Ovary (tissue), 9 donors: ENCODE data around the gene CACNA2D3. TPM values are rescaled to one million over a fixed set of nuclear protein-coding genes. Genes with fewer than 3 reads are reported as not detected.

Source experiments
- DNase-seq, 5 donors: peaks; one replicate each; pipeline ENCODE4 v3.0.0-alpha.2; 2019 to 2020
- H3K27ac ChIP-seq, 2 donors: fragments of 200-600 bp; one replicate each; pipeline versions ENCODE4 v1.5.1 to v1.8.0; 2019 to 2022
- H3K27me3 ChIP-seq: fragments of 200-600 bp; one replicate; pipeline ENCODE4 v1.8.0; 2022
- H3K36me3 ChIP-seq: fragments of 200-600 bp; sonication (generic); one replicate; pipeline ENCODE4 v1.5.1; 2019
- H3K4me1 ChIP-seq: one replicate; pipeline ENCODE4 v1.8.1; 2013; ENCODE audit warnings: mild to moderate bottlenecking, moderate library complexity; ENCODE audit not compliant: insufficient read depth
- H3K4me3 ChIP-seq: fragments of 200-600 bp; sonication (generic); one replicate; pipeline ENCODE4 v1.5.1; 2017
- H3K9me3 ChIP-seq, 2 donors: fragments of 200-600 bp in 1 of 2; sonication (generic) in 1 of 2; one replicate each; pipeline versions ENCODE4 v1.5.1 to v1.8.1; 2013 to 2019; ENCODE audit warnings: mild to moderate bottlenecking in 1 of 2, moderate library complexity in 1 of 2
- EP300 ChIP-seq: sonication (generic); formaldehyde crosslinking; IDR thresholded peaks from one replicate; pipeline ENCODE4 v1.6.1; 2017; ENCODE audit warnings: antibody characterized with exemption
- POLR2A ChIP-seq: fragments of 450-650 bp; IDR thresholded peaks from one replicate; pipeline ENCODE4 v1.6.1; 2017; ENCODE audit warnings: antibody characterized with exemption, mild to moderate bottlenecking, moderate library complexity
- WGBS, 3 donors: extraction: QIAGEN DNeasy Blood & Tissue Kit in 1 of 3; methylation state at CpG; one replicate each; pipeline versions ENCODE4 v1.1.5 to v1.1.7; 2013 to 2017; 5-methylcytosine and 5-hydroxymethylcytosine counted together
- intact Hi-C, 4 donors: fragments of 100-400 bp; cut with DNase I; formaldehyde crosslinking; loops; one replicate each; pipeline versions ENCODE4 v1.11.0 to v1.15.1; 2022 to 2023
- polyA plus RNA-seq, 2 donors: library from polyadenylated mRNA; stranded (reverse); fragments of 200-250 nt in 1 of 2; fragments of 350-450 nt in 1 of 2; fragmentation: Illumina TruSeq in 1 of 2; extraction: RNeasy Lipid Tissue Mini Kit (QIAGEN cat#74804) in 1 of 2; gene quantifications; one replicate each; pipeline ENCODE4 v1.2.3, GENCODE V29; 2013 to 2014
- total RNA-seq, 7 donors: library from RNA; depleted of rRNA in 2 of 7; stranded (reverse); fragments of >200 nt in 2 of 7; fragmentation: NEBNext Ultra II Directional in 3 of 7; extraction: Animal tissue kit (Norgen Biotek cat#: 25700) in 3 of 7; gene quantifications; one replicate each; pipeline versions ENCODE4 v1.1.0 to v1.2.4, GENCODE V29; 2016 to 2023
- TF ChIP-seq, protein P1 (sequence below), 3 donors: fragments of 450-650 bp in 2 of 3; fragments of 200-600 bp in 1 of 3; IDR thresholded peaks; one replicate each; pipeline versions ENCODE4 v1.5.1 to v1.8.0; 2016 to 2022; ENCODE audit warnings: antibody characterized with exemption in 3 of 3, mild to moderate bottlenecking in 1 of 3
- donor health status: DM: no; HTN: no; CAD: no; lungs with moderate emphysema.
- donor health status: DM: no; HTN: no; CAD: no.
- donor health status: Bipolar disorder and iron deficiency.
- donor health status: DM: yes; HTN: yes; CAD: no.
- donor health status: DM: no; HTN: no; CAD: no.
- donor health status: DM: yes; HTN: yes; CAD: no.

CACNA2D3 gene
- total and polyA plus RNA-seq, 9 donors, result 2.0 to 10.1 (median 4.7) TPM

DNA sequence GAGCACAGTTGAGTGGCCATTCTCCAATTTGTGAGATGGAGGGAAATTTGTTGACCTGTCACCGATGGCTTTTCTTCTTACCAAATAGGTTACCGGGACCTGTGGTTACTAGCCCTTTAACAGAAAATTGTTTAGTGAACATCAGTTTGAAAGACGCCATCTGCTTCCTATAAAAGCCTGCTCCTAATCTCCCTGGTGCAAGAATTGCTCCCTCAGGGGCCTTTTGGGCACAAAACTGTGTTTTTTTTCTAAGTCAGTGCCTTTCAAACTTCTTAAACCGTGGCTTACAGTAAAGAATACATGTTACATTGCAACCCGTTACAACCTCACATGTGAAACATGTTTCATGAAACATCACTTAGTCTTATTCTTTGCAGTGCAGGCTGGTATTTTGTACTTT, 15.0 kb downstream of the CACNA2D3 start:
- peaks cover 2% of the 10 kb centered on the region for H3K4me1 ChIP-seq
- intact Hi-C loops, result no loop called here
- H3K27ac ChIP-seq, result no peak overlapping the region
- WGBS, 3 donors, result 33 to 47% (median 34%) methylated on average over 5 of the region's 5 CpGs
- no peaks in the 10 kb centered on the region for H3K36me3 ChIP-seq
- H3K9me3 ChIP-seq, result no peaks in the 10 kb centered on the region
- H3K4me3 ChIP-seq, result no peak overlapping the region
- TF ChIP-seq EP300 (no peak), POLR2A (no peak)
- TF ChIP-seq, protein P1, sequence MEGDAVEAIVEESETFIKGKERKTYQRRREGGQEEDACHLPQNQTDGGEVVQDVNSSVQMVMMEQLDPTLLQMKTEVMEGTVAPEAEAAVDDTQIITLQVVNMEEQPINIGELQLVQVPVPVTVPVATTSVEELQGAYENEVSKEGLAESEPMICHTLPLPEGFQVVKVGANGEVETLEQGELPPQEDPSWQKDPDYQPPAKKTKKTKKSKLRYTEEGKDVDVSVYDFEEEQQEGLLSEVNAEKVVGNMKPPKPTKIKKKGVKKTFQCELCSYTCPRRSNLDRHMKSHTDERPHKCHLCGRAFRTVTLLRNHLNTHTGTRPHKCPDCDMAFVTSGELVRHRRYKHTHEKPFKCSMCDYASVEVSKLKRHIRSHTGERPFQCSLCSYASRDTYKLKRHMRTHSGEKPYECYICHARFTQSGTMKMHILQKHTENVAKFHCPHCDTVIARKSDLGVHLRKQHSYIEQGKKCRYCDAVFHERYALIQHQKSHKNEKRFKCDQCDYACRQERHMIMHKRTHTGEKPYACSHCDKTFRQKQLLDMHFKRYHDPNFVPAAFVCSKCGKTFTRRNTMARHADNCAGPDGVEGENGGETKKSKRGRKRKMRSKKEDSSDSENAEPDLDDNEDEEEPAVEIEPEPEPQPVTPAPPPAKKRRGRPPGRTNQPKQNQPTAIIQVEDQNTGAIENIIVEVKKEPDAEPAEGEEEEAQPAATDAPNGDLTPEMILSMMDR (IDR thresholded peaks at IDR 0.05), result no peak
- DNase-seq, result no peak
- H3K27me3 ChIP-seq, result no peaks in the 10 kb centered on the region

DNA sequence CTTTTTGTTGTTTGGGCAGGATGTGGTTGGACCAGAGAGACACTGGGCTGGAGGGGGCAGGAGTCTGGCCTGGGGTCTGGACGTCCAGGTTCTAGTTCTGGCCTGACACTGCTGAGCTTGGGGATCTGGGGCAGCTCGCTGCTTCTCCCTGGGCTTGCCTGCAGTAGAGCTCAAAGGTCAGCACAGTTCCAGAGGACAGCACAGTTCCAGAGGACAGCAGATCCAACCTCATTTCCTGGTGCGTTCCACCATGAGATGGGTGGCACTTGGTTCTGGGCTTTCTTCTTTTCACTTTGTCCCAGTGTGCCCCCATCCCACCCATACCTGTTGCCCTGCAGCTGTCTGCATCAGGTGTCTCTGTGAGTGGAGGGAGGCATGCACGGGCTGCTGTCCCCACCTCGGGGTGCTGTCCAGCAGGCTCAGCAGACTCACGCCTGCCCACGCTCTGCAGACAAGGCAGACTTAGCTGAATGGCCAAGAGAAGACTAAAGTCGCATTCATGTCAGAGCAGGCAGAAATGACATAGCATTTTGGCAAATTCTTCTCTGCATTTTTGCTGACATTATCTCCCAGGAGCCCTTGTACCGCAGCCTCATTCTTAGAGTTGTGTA, 16.7 kb downstream of the CACNA2D3 start:
- H3K4me3 ChIP-seq, result no peak overlapping the region
- peaks cover 2% of the 10 kb centered on the region for H3K4me1 ChIP-seq
- no peak for DNase-seq
- H3K27ac ChIP-seq, result no peak overlapping the region
- intact Hi-C loops, result no loop called here
- H3K36me3 ChIP-seq, result no peaks in the 10 kb centered on the region
- H3K9me3 ChIP-seq, result no peaks in the 10 kb centered on the region
- H3K27me3 ChIP-seq, result no peaks in the 10 kb centered on the region
- WGBS, 3 donors, result 72 to 80% (median 72%) methylated on average over 9 of the region's 9 CpGs
- no peak for TF ChIP-seq EP300
- TF ChIP-seq, protein P1 (IDR thresholded peaks at IDR 0.05), result no peak
- TF ChIP-seq POLR2A, result no peak

DNA sequence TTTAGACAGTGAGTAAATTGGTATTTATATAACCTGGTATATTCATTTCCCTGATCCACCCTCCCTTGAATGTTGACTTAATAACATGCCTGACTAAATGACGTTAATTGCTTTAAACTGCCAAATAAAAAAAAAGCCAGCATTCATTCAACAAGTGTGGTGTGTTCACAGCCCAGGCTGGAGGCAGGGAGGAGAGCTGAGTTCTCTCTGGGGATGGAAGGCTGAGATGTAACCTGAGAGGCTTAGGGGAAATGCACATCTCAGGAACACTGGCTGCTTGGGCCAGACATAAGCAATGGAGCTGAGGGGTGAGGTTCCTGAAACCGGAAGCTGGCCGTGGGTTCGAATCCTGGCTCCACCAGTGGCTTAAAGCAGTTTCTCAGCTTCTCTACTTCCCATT, 17.3 kb downstream of the CACNA2D3 start:
- DNase-seq, result no peak
- no peaks in the 10 kb centered on the region for H3K36me3 ChIP-seq
- H3K4me1 ChIP-seq, result peaks cover 2% of the 10 kb centered on the region
- intact Hi-C loops, result no loop called here
- WGBS, 3 donors, result 83 to 88% (median 84%) methylated on average over 4 of the region's 4 CpGs
- no peak overlapping the region for H3K27ac ChIP-seq
- no peaks in the 10 kb centered on the region for H3K27me3 ChIP-seq
- H3K4me3 ChIP-seq, result no peak overlapping the region
- TF ChIP-seq EP300, result no peak
- TF ChIP-seq POLR2A, result no peak
- TF ChIP-seq, protein P1 (IDR thresholded peaks at IDR 0.05), result no peak
- no peaks in the 10 kb centered on the region for H3K9me3 ChIP-seq

DNA sequence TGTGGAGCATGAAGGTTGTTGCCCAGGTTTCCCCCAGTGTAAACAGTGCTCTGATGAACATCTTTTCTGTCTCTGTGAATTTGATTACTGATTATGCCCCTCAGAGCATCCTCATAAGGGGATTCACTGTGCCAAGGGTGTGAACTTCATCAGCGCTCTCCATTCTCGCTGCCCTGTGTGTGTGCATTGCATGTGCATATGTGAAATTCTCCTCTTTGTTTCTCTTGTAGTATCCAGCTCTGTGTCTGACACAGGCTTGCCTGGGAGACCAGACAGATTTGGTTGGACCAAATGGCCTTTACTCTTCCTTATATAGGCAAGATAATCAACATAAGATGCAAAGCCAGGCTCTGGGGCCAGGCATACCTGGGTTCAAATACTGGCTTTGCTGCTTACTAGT, 21.9 kb downstream of the CACNA2D3 start:
- Histone ChIP-seq H3K36me3 (no peaks in the 10 kb centered on the region), H3K9me3 (no peaks in the 10 kb centered on the region), H3K4me3 (no peak overlapping the region), H3K27ac (no peak overlapping the region), H3K4me1 (peaks cover 4% of the 10 kb centered on the region), H3K27me3 (no peaks in the 10 kb centered on the region)
- TF ChIP-seq EP300, result no peak
- no peak for TF ChIP-seq POLR2A
- TF ChIP-seq, protein P1 (IDR thresholded peaks at IDR 0.05), result no peak
- WGBS, 3 donors, result 87 to 95% (median 89%) methylated on average over 2 of the region's 2 CpGs
- DNase-seq, result no peak
- intact Hi-C loops, result no loop called here
